SU-DHL-6 (cell line): ENCODE data around the gene ZFYVE1.
"Not testable (repeated sequence)": the region's sequence is repeated elsewhere in the genome, so short reads cannot be mapped to it uniquely, and the experiment has no call there.

Experiments used
- H2AFZ ChIP-seq: fragments of 200-600 bp; sonication (generic); 2 replicates; pipeline ENCODE4 v1.6.1; 2014; ENCODE audit warnings: low read depth, mild to moderate bottlenecking, moderate library complexity, mixed read lengths, antibody characterized with exemption, low read length; ENCODE audit not compliant: severe bottlenecking
- H3F3A ChIP-seq: fragments of 200-600 bp; shearing (Covaris generic); 2 replicates; pipeline ENCODE4 v1.6.0; 2016; ENCODE audit warnings: antibody characterized with exemption, mild to moderate bottlenecking; ENCODE audit not compliant: insufficient read depth
- H3K27ac ChIP-seq: fragments of 200-600 bp; sonication (generic); 2 replicates; pipeline ENCODE4 v1.5.1; 2016; ENCODE audit warnings: low read depth, mild to moderate bottlenecking, low read length, moderate library complexity, mixed read lengths
- H3K27me3 ChIP-seq: fragments of 200-600 bp; sonication (generic), shearing (Covaris generic); 2 replicates; pipeline ENCODE4 v1.6.0; 2014; ENCODE audit warnings: mild to moderate bottlenecking, low read length
- H3K36me3 ChIP-seq: fragments of 200-600 bp; sonication (generic); 2 replicates; pipeline ENCODE4 v1.6.1; 2014; ENCODE audit warnings: mild to moderate bottlenecking, low read length, mixed read lengths
- H3K4me2 ChIP-seq: fragments of 300-600, 200-600 bp; shearing (Covaris generic), sonication (generic); 2 replicates; pipeline ENCODE4 v1.6.0; 2014; ENCODE audit warnings: low read length, low read depth, mild to moderate bottlenecking; ENCODE audit not compliant: poor library complexity, severe bottlenecking
- H3K4me3 ChIP-seq: fragments of 200-600 bp; sonication (generic); 2 replicates; pipeline ENCODE4 v1.5.1; 2014; ENCODE audit warnings: antibody characterized with exemption, low read length, mild to moderate bottlenecking, mixed read lengths; ENCODE audit not compliant: insufficient read depth, poor library complexity, severe bottlenecking
- H3K79me2 ChIP-seq: fragments of 200-600 bp; sonication (generic); 2 replicates; pipeline ENCODE4 v1.6.1; 2014; ENCODE audit warnings: mild to moderate bottlenecking, low read length, moderate library complexity; ENCODE audit not compliant: insufficient read depth
- H3K9ac ChIP-seq: fragments of 200-600 bp; sonication (generic); 2 replicates; pipeline ENCODE4 v1.7.0; 2014; ENCODE audit warnings: mild to moderate bottlenecking, low read length
- H3K9me2 ChIP-seq: fragments of 200-600 bp; sonication (generic); replicated peaks from 2 replicates; pipeline ENCODE4 v1.6.1; 2014; ENCODE audit warnings: low read length; ENCODE audit not compliant: insufficient read depth
- H3K9me3 ChIP-seq: fragments of 200-600 bp; sonication (generic); 2 replicates; pipeline ENCODE4 v1.6.1; 2014; ENCODE audit warnings: low read length, mixed read lengths; ENCODE audit not compliant: insufficient read depth
- H4K20me1 ChIP-seq: fragments of 200-600 bp; sonication (generic); 2 replicates; pipeline ENCODE4 v1.6.1; 2014; ENCODE audit warnings: low read depth, mild to moderate bottlenecking, antibody characterized with exemption, low read length, moderate library complexity, mixed read lengths
- EZH2phosphoT487 ChIP-seq: fragments of 200-600 bp; sonication (generic), shearing (Covaris generic); conservative IDR thresholded peaks from 2 replicates; pipeline ENCODE4 v1.6.1; 2018; ENCODE audit warnings: mild to moderate bottlenecking, antibody characterized with exemption, low read length, moderate library complexity, mixed read lengths
- TF ChIP-seq, protein P1 (sequence below): fragments of 200-600 bp; sonication (generic); IDR thresholded peaks from one replicate; pipeline ENCODE4 v1.5.1; 2017; ENCODE audit warnings: antibody characterized with exemption, mild to moderate bottlenecking, low read length, moderate library complexity; ENCODE audit not compliant: insufficient read depth, poor library complexity, severe bottlenecking

Gene ZFYVE1

DNA sequence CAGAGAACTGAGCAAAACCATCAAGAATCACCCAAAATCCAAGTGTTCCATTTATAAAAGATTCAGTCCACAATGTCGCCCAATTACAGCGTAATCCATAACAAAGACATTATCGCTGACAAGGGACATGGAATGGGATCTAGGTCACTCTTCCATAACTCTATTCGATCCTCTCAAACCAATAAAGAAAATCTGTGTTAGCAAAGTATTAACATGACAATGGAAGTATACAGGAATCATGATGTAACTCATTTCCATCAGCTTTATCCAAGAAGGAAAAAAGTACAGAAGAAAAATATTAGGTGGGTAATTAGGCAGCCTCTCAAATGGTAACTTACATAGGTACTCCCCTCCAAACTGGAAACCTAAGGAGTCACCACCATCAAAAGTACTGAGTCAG is 4.9 kb downstream of the ZFYVE1 start:
- Histone ChIP-seq H3K4me3 (no peak overlapping the region), H3K27ac (no peak overlapping the region), H4K20me1 (no peaks in the 10 kb centered on the region), H3F3A (no peaks in the 10 kb centered on the region), H3K36me3 (peaks cover 16% of the 10 kb centered on the region), H2AFZ (no peak overlapping the region), H3K9me3 (no peaks in the 10 kb centered on the region), H3K79me2 (peaks cover 12% of the 10 kb centered on the region; the same call in 1 of the 2 replicates), H3K9ac (no peak overlapping the region), H3K9me2 (no peaks in the 10 kb centered on the region), H3K27me3 (no peaks in the 10 kb centered on the region), H3K4me2 (peak overlapping the region; percentile 2)
- TF ChIP-seq EZH2phosphoT487 = no peak
- TF ChIP-seq, protein P1, sequence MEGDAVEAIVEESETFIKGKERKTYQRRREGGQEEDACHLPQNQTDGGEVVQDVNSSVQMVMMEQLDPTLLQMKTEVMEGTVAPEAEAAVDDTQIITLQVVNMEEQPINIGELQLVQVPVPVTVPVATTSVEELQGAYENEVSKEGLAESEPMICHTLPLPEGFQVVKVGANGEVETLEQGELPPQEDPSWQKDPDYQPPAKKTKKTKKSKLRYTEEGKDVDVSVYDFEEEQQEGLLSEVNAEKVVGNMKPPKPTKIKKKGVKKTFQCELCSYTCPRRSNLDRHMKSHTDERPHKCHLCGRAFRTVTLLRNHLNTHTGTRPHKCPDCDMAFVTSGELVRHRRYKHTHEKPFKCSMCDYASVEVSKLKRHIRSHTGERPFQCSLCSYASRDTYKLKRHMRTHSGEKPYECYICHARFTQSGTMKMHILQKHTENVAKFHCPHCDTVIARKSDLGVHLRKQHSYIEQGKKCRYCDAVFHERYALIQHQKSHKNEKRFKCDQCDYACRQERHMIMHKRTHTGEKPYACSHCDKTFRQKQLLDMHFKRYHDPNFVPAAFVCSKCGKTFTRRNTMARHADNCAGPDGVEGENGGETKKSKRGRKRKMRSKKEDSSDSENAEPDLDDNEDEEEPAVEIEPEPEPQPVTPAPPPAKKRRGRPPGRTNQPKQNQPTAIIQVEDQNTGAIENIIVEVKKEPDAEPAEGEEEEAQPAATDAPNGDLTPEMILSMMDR = no peak

DNA sequence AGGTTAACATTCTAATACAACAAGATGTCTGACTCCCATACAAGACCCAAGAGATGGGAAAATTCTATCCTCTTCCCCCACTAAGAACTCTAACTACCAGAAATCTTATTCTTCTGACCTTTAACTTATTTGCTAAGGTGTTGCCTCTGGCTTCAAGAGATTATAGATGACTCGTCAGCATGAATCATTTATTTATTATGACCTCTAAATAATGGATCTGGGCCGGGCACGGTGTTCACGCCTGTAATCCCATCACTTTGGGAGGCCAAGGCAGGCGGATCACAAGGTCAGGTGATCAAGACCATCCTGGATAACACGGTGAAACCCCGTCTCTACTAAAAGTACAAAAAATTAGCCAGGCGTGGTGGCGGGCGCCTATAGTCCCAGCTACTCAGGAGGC is 10.9 kb downstream of the ZFYVE1 start:
- H3K27ac ChIP-seq, H3K36me3 ChIP-seq, H3K9ac ChIP-seq, H3K9me2 ChIP-seq, H3K27me3 ChIP-seq, H3K4me2 ChIP-seq, H3K9me3 ChIP-seq, H3K4me3 ChIP-seq, H4K20me1 ChIP-seq, H3F3A ChIP-seq, H2AFZ ChIP-seq, H3K79me2 ChIP-seq: not testable (repeated sequence)

DNA sequence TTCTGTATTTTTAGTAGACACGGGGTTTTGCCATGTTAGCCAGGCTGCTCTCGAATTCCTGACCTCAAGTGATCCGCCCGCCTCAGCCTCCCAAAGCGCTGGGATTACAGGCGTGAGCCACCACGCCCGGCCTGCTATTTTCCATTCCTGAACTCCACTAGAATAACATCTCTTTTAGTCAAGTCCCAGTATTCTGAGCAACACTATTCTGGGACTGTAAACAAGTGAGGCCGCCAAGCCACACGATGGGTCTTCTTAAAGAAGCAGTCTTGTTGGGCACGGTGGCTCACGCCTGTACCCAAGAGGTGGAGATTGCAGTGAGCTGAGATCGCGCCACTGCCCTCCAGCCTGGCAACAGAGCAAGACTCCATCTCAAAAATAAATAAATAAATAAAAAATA is 11.4 kb downstream of the ZFYVE1 start:
- H3K27me3 ChIP-seq, H4K20me1 ChIP-seq, H3K4me2 ChIP-seq, H3K79me2 ChIP-seq, H3K9me3 ChIP-seq, H3K27ac ChIP-seq, H3K4me3 ChIP-seq, H3F3A ChIP-seq, H3K9ac ChIP-seq, H3K9me2 ChIP-seq, H3K36me3 ChIP-seq, H2AFZ ChIP-seq: not testable (repeated sequence)

DNA sequence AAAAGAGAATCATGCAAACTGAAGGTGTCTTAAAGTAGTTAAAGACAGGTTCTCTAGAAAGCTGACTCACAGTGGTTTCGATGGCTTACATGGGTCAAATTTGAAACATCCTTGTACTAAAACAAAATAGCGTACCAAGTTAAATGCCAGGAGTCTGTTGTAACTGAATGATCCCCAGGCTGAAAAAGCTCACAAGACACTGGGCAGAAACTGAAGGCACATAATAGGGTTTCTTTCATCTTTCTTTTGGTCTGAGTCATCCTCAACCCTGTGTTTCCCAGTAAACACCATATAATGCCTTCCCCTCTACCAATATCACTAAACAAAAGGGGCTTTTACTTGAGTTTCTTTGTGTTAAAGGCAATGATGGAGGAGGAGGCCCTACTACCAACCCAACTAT is 12.8 kb downstream of the ZFYVE1 start:
- no peaks in the 10 kb centered on the region for H3K27me3 ChIP-seq
- H3F3A ChIP-seq = no peaks in the 10 kb centered on the region
- no peaks in the 10 kb centered on the region for H4K20me1 ChIP-seq
- 0 out of 2 replicates have a peak, but pooled peaks cover 2% of the 10 kb centered on the region for H3K36me3 ChIP-seq
- no peaks in the 10 kb centered on the region for H3K9me2 ChIP-seq
- peaks cover 4% of the 10 kb centered on the region; the same call in 1 of the 2 replicates for H3K79me2 ChIP-seq
- H3K4me2 ChIP-seq = no peak overlapping the region
- no peak overlapping the region for H3K4me3 ChIP-seq
- no peak overlapping the region for H3K9ac ChIP-seq
- H2AFZ ChIP-seq = no peak overlapping the region
- no peaks in the 10 kb centered on the region for H3K9me3 ChIP-seq
- H3K27ac ChIP-seq = no peak overlapping the region
- TF ChIP-seq, protein P1 = no peak
- TF ChIP-seq EZH2phosphoT487 = no peak

DNA sequence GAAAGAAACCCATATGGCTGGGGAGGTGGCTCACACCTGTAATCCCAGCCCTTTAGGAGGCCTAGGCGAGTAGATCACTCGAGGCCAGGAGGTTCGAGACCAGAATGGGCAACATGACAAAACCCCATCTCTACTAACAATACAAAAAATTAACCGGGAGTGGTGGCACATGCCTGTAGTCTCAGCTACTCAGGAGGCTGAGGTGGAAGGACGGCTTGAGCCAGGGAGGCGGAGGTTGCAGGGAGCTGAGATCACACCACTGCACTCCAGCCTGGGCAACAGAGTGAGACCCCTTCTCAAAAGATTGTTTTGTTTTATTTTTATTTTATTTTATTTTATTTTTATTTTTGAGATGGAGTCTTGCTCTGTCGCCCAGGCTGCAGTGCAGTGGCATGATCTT is 15.7 kb downstream of the ZFYVE1 start:
- not testable (repeated sequence) for H4K20me1 ChIP-seq, H3K9me3 ChIP-seq, H3K4me2 ChIP-seq, H3K9ac ChIP-seq, H3K9me2 ChIP-seq, H3K4me3 ChIP-seq, H3K27me3 ChIP-seq, H3K27ac ChIP-seq, H3K36me3 ChIP-seq, H3K79me2 ChIP-seq, H2AFZ ChIP-seq, H3F3A ChIP-seq
